RWPE1 (cell line): ENCODE measurements around the gene ASTN2.
"Not testable (repeated sequence)": the region's sequence is repeated elsewhere in the genome, so short reads cannot be mapped to it uniquely, and the experiment has no call there.

Source experiments
- CTCF ChIA-PET: fragments of 350-600 bp; sonication (Branson Sonifier 250); formaldehyde crosslinking; extraction: SDS; loops from one replicate; lab custom pipeline; 2021; lab: Yijun Ruan, JAX
- POLR2A ChIA-PET: fragments of 400-600 bp; formaldehyde crosslinking; extraction: SDS; loops from one replicate; lab custom pipeline; 2020; ENCODE audit warnings: antibody characterized with exemption; ENCODE audit not compliant: low non-redundant PET; lab: Yijun Ruan, JAX
- DNase-seq: peaks from one replicate; pipeline ENCODE4 v3.0.0; 2012; ENCODE audit warnings: low spot score
- H3K27ac ChIP-seq: fragments of 450-650 bp; 2 replicates; pipeline ENCODE4 v1.5.1; 2017
- CTCF ChIP-seq: fragments of 450-650 bp; conservative IDR thresholded peaks from 2 replicates; pipeline ENCODE4 v1.5.1; 2017; ENCODE audit warnings: low read depth, mild to moderate bottlenecking

The ASTN2 gene

GRCh38 chr9:117074342-117074662, 340.6 kb downstream of the ASTN2 start:
- no peak for TF ChIP-seq CTCF
- H3K27ac ChIP-seq: no peak overlapping the region
- POLR2A ChIA-PET: no interaction called here
- CTCF ChIA-PET: interaction anchor here (0.5 to 1.4 kb wide), 5 partner anchors 8 to 1415 kb away, joined by 3 to 5 read pairs (median 3); no protein-coding TSS in a partner anchor
- no peak for DNase-seq

GRCh38 chr9:117073539-117074341, 341.1 kb downstream of the ASTN2 start:
- POLR2A ChIA-PET: no interaction called here
- peak; percentile 57 for DNase-seq
- H3K27ac ChIP-seq: no peak overlapping the region
- peak; percentile 41; the same call in 1 of the 2 replicates for TF ChIP-seq CTCF
- CTCF ChIA-PET: interaction anchor here (0.7 to 1.4 kb wide), 3 partner anchors 8 to 354 kb away, joined by 3 to 5 read pairs (median 5); no protein-coding TSS in a partner anchor

- CTCF ChIA-PET: interaction anchor here (0.6 to 0.9 kb wide), 2 partner anchors 93 to 133 kb away, joined by 4 to 5 read pairs; no protein-coding TSS in a partner anchor
- H3K27ac ChIP-seq: no peak overlapping the region
- no peak for TF ChIP-seq CTCF
- POLR2A ChIA-PET: no interaction called here
- DNase-seq: no peak
Measured at GRCh38 chr9:117073071-117073470, 341.8 kb downstream of the ASTN2 start.

- ChIA-PET CTCF (interaction anchor here (0.7 kb wide), 1 partner anchor 365 kb away, joined by 3 read pairs; no protein-coding TSS in a partner anchor), POLR2A (no interaction called here)
- TF ChIP-seq CTCF: no peak
- no peak for DNase-seq
- H3K27ac ChIP-seq: no peak overlapping the region
Measured at GRCh38 chr9:117072216-117072615, 342.6 kb downstream of the ASTN2 start.

- H3K27ac ChIP-seq, POLR2A ChIA-PET, DNase-seq: not testable (repeated sequence)
- CTCF ChIA-PET: interaction anchor here (0.7 kb wide), 1 partner anchor 365 kb away, joined by 3 read pairs; no protein-coding TSS in a partner anchor
Measured at GRCh38 chr9:117071673-117072207, 343.1 kb downstream of the ASTN2 start.

- no peak for DNase-seq
- CTCF ChIA-PET: no interaction called here
- no peak overlapping the region for H3K27ac ChIP-seq
- no peak for TF ChIP-seq CTCF
- POLR2A ChIA-PET: no interaction called here
Measured at GRCh38 chr9:117063721-117064471, 351.0 kb downstream of the ASTN2 start.
